LNCaP clone FGC (cell line): ENCODE measurements around the gene USP15.

Source experiments
- DNase-seq: peaks from one replicate; pipeline ENCODE4 v3.0.0-alpha.2; 2011; ENCODE audit warnings: low read depth
- H3K4me3 ChIP-seq: 2 replicates; pipeline ENCODE4 v1.5.1; 2011; ENCODE audit warnings: mild to moderate bottlenecking, low read depth, low read length, control low read depth
- TF ChIP-seq, protein P1 (sequence below): IDR thresholded peaks from 2 replicates; pipeline ENCODE4 v1.5.1; 2012; ENCODE audit warnings: mild to moderate bottlenecking; ENCODE audit not compliant: control insufficient read depth, insufficient read depth; ENCODE audit errors: extremely low read depth

The USP15 gene

GRCh38 chr12:62382526-62382925, 122.3 kb downstream of the USP15 start:
- DNase-seq = no peak
- H3K4me3 ChIP-seq = no peak overlapping the region
- TF ChIP-seq, protein P1, sequence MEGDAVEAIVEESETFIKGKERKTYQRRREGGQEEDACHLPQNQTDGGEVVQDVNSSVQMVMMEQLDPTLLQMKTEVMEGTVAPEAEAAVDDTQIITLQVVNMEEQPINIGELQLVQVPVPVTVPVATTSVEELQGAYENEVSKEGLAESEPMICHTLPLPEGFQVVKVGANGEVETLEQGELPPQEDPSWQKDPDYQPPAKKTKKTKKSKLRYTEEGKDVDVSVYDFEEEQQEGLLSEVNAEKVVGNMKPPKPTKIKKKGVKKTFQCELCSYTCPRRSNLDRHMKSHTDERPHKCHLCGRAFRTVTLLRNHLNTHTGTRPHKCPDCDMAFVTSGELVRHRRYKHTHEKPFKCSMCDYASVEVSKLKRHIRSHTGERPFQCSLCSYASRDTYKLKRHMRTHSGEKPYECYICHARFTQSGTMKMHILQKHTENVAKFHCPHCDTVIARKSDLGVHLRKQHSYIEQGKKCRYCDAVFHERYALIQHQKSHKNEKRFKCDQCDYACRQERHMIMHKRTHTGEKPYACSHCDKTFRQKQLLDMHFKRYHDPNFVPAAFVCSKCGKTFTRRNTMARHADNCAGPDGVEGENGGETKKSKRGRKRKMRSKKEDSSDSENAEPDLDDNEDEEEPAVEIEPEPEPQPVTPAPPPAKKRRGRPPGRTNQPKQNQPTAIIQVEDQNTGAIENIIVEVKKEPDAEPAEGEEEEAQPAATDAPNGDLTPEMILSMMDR = no peak

- DNase-seq = no peak
- H3K4me3 ChIP-seq = no peak overlapping the region
- TF ChIP-seq, protein P1 = no peak
These were observed 136.5 kb downstream of the USP15 start for GRCh38 chr12:62396750-62397149.

DNA sequence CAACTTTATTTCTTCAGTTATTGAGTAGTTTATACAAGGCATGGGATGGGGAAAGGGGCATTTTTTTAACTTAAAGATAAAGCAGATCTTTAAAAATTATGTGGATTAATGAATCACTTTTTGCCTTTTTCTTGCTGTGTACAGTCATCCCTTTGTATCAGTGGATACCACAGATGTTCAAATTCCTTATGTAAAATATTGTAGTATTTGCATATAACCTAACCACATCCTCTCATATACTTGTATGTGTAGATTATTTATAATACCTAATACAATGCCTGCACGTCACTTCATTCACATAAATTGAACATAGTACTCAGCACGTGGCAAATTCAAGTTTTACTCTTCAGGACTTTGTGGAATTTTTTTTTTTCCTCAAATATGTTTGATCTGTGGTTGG, 139.9 kb downstream of the USP15 start:
- DNase-seq = no peak
- H3K4me3 ChIP-seq = no peak overlapping the region
- TF ChIP-seq, protein P1 = no peak

- H3K4me3 ChIP-seq = no peak overlapping the region
- no peak for DNase-seq
- TF ChIP-seq, protein P1 = no peak
These were observed 141.4 kb downstream of the USP15 start for GRCh38 chr12:62401631-62402030.

- H3K4me3 ChIP-seq = no peak overlapping the region
- TF ChIP-seq, protein P1 = no peak
- DNase-seq = no peak
These were observed 142.8 kb downstream of the USP15 start for GRCh38 chr12:62403031-62403430.

DNA sequence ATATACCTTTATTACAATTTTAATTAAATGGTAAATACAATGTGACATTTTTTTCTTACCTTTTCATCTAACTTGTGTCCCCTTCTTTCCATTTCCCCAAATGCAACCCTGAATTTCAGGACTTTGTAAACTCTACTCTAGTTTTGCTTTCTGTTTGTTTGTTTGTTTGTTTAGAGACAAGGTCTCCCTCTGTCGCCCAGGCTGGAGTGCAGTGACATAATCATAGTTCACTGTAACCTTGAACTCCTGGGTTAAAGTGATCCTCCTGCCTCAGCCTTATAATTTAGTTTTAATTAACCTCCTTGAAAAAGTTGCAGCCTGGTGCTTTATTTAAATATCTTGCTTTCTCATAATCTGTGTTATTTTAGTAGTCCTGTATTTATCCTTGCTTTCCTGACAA, 147.4 kb downstream of the USP15 start:
- TF ChIP-seq, protein P1 = no peak
- DNase-seq = no peak
- H3K4me3 ChIP-seq = no peak overlapping the region

- no peak for DNase-seq
- TF ChIP-seq, protein P1 = no peak
- no peak overlapping the region for H3K4me3 ChIP-seq
These were observed 148.9 kb downstream of the USP15 start for GRCh38 chr12:62409068-62409467.
